Tibial artery (tissue), 4 donors: Measurements from ENCODE around the gene NET1.

Experiments
- DNase-seq, 2 donors: peaks; one replicate each; pipeline ENCODE4 v3.0.0-alpha.2; 2019
- H3K27ac ChIP-seq, 2 donors: fragments of 200-600 bp; sonication (generic) in 1 of 2; 1 replicate in 1 of 2; 2 replicates in 1 of 2; pipeline ENCODE4 v1.5.1; 2018 to 2019; ENCODE audit warnings: mild to moderate bottlenecking in 1 of 2
- H3K27me3 ChIP-seq, 2 donors: fragments of 200-600 bp; sonication (generic) in 1 of 2; one replicate each; pipeline versions ENCODE4 v1.5.1 to v1.6.0; 2016 to 2019
- H3K36me3 ChIP-seq, 3 donors: fragments of 200-600 bp; sonication (generic) in 2 of 3; one replicate each; pipeline ENCODE4 v1.5.1; 2016 to 2019; ENCODE audit warnings: mild to moderate bottlenecking in 2 of 3
- H3K4me1 ChIP-seq, 4 donors: fragments of 200-600 bp; sonication (generic) in 2 of 4; 1 replicate in 3 of 4; 2 replicates in 1 of 4; pipeline ENCODE4 v1.5.1; 2016 to 2019
- H3K4me3 ChIP-seq, 2 donors: fragments of 200-600 bp; sonication (generic) in 1 of 2; 1 replicate in 1 of 2; 2 replicates in 1 of 2; pipeline ENCODE4 v1.5.1; 2018 to 2019; ENCODE audit warnings: mild to moderate bottlenecking in 2 of 2
- H3K9me3 ChIP-seq, 3 donors: fragments of 200-600 bp; sonication (generic) in 1 of 3; one replicate each; pipeline ENCODE4 v1.5.1; 2016 to 2019
- intact Hi-C: fragments of 100-400 bp; cut with DNase I; formaldehyde crosslinking; loops from one replicate; pipeline ENCODE4 v1.15.0; 2023; ENCODE audit warnings: low total_unique reads
- TF ChIP-seq, protein P1 (sequence below), 2 experiments: fragments of 200-600 bp in 1 of 2; fragments of 450-650 bp in 1 of 2; IDR thresholded peaks; one replicate each; pipeline ENCODE4 v1.5.1; 2017 to 2019; ENCODE audit warnings: antibody characterized with exemption in 2 of 2, mild to moderate bottlenecking in 1 of 2, moderate library complexity in 1 of 2

NET1 gene

DNA sequence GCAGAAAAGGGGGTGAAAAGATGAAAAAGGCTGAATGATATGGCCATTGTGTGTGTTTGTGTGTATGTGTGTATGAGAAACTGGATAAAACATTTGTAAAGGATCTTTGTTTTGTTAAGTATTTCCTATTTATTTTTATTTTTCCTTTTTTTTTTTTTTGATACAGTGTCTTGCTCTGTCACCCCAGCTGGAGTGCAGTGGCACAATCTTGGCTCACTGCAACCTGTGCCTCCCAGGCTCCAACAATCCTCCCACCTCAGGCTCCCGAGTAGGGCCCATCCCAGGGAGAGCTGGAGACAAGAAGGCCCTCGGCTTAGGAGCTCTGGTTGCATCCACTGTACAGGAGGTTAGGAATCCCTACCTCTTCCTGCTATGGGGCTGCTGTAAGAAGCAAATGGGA lies 93.9 kb downstream of the NET1 start:
- intact Hi-C loops = no loop called here
- no peak overlapping the region for H3K27ac ChIP-seq

DNA sequence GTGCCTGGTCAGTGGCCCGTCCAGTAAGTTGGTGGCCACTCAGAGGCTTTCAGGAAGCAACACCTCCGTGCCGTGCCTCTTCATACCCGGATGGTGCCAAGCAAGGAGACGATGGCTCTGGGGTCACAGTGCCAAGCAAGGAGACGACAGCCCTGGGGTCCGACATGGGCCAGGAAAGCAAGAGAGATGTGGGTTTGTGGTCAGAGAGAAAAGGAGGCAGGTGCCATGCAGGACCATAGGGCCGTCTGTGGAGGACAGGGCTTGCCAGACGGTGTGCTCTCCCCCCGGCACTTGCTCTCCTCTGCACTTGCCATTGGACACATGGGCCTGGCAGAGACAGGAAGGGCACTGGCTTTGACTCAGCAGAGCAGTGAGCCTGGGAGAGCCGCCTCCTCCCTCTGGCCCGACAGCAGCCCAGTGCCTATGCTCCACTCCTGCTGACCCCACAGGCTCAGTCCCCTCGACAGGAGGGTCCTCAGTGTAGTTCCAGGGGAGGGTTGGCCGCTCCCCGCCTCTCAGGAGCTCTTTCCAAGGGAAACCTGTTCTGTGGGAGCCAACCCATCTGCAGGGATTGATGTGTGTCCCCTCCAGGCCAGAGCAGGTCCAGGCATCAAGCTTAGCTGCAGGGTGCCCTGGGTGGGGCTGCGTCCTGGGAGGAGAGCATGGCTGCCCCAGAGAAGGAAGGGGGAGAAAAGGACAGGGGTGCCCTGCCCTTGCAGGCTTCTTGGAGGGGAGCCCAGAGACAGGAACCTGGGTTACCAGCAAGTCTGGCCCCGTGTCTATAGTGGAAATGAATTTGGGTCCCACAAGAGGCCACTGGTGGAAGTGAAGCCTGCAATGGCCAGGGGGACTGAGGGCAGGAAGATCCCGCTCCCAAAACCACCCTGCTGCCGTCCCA lies 94.6 kb downstream of the NET1 start:
- intact Hi-C loops = no loop called here
- peak in 1 of 2 donors; percentile 61 for DNase-seq
- Histone ChIP-seq H3K9me3 (no peaks in the 10 kb centered on the region), H3K36me3 (no peaks in the 10 kb centered on the region), H3K27me3 (no peaks in the 10 kb centered on the region), H3K27ac (no peak overlapping the region), H3K4me3 (no peak overlapping the region), H3K4me1 (peaks cover 0 to 24% (median 0%) of the 10 kb centered on the region in 4 donors)
- TF ChIP-seq, protein P1, sequence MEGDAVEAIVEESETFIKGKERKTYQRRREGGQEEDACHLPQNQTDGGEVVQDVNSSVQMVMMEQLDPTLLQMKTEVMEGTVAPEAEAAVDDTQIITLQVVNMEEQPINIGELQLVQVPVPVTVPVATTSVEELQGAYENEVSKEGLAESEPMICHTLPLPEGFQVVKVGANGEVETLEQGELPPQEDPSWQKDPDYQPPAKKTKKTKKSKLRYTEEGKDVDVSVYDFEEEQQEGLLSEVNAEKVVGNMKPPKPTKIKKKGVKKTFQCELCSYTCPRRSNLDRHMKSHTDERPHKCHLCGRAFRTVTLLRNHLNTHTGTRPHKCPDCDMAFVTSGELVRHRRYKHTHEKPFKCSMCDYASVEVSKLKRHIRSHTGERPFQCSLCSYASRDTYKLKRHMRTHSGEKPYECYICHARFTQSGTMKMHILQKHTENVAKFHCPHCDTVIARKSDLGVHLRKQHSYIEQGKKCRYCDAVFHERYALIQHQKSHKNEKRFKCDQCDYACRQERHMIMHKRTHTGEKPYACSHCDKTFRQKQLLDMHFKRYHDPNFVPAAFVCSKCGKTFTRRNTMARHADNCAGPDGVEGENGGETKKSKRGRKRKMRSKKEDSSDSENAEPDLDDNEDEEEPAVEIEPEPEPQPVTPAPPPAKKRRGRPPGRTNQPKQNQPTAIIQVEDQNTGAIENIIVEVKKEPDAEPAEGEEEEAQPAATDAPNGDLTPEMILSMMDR (IDR thresholded peaks at IDR 0.05) = no peak

More for the DNA sequence above, 93.9 kb downstream of the NET1 start:
- no peak overlapping the region for H3K4me3 ChIP-seq
- no peaks in the 10 kb centered on the region for H3K36me3 ChIP-seq
- H3K27me3 ChIP-seq = no peaks in the 10 kb centered on the region
- TF ChIP-seq, protein P1 (IDR thresholded peaks at IDR 0.05) = no peak
- peaks cover 0 to 24% (median 0%) of the 10 kb centered on the region in 4 donors for H3K4me1 ChIP-seq
- no peak for DNase-seq
- H3K9me3 ChIP-seq = no peaks in the 10 kb centered on the region

DNA sequence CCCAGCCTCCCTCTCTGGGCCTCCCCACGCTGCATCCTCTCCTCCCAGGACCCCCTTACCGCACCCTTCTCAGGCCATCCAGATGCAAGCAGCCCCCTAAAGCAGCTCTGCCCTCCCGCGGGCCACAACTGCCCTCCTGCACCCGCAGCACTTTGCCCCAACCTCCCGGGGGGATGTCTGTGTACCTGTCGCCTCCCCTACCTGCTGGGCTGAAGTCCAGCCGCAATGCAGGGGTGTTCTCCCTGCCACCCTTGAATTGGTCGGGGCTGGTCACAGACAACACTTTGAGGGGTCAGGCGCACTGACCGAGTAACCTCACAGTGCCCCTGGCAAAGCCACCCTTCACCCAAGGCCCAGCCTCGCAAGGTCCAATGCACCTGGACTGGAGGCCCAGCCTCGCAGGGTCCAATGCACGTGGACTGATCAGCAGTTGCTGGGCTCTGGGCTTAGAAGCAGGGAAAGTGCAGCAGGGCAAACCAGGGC lies 95.3 kb downstream of the NET1 start:
- H3K4me3 ChIP-seq = no peak overlapping the region
- intact Hi-C loops = no loop called here
- H3K36me3 ChIP-seq = no peaks in the 10 kb centered on the region
- no peaks in the 10 kb centered on the region for H3K9me3 ChIP-seq
- TF ChIP-seq, protein P1 (IDR thresholded peaks at IDR 0.05) = no peak
- peaks cover 0 to 17% (median 0%) of the 10 kb centered on the region in 4 donors for H3K4me1 ChIP-seq
- no peaks in the 10 kb centered on the region for H3K27me3 ChIP-seq
- no peak overlapping the region for H3K27ac ChIP-seq
- peak in 1 of 2 donors; percentile 52 for DNase-seq

DNA sequence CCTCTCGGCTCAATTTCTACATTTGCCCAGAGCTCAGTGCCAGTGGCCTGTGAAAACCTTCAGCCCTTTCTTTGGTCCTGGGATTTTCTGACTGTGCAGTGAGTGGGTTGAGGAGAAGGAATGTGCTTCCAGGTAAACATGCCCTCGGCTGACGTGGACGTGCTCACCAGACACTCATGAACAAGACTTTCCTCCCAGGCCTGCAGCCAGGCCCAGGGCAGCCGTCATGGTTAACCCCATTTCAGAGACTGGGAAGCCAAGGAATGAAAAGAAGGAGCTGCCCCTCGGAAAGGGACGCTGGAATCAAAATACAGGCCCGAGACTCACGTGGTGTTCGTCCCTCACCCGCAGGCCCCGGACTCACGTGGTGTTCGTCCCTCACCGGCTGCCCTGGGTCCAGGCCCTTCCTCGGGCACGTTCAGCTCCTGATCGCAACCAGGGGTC lies 95.8 kb downstream of the NET1 start:
- peak in 1 of 2 donors; percentile 61 for DNase-seq

More for the DNA sequence above, 95.8 kb downstream of the NET1 start:
- TF ChIP-seq, protein P1 (IDR thresholded peaks at IDR 0.05) = no peak
- H3K4me3 ChIP-seq = no peak overlapping the region
- H3K27me3 ChIP-seq = no peaks in the 10 kb centered on the region
- no peak overlapping the region for H3K27ac ChIP-seq
- intact Hi-C loops = no loop called here
- peaks cover 0 to 12% (median 0%) of the 10 kb centered on the region in 4 donors for H3K4me1 ChIP-seq
- no peaks in the 10 kb centered on the region for H3K36me3 ChIP-seq
- H3K9me3 ChIP-seq = no peaks in the 10 kb centered on the region
